SU-DHL-6 (cell line): ENCODE data around the gene CEACAM21.

ENCODE experiments used
- CTCF ChIP-seq: fragments of 200-600 bp; sonication (generic); IDR thresholded peaks from one replicate; pipeline ENCODE4 v1.5.1; 2017; ENCODE audit warnings: antibody characterized with exemption, mild to moderate bottlenecking, low read length, moderate library complexity; ENCODE audit not compliant: insufficient read depth, poor library complexity, severe bottlenecking
- EZH2phosphoT487 ChIP-seq: fragments of 200-600 bp; sonication (generic), shearing (Covaris generic); conservative IDR thresholded peaks from 2 replicates; pipeline ENCODE4 v1.6.1; 2018; ENCODE audit warnings: mild to moderate bottlenecking, antibody characterized with exemption, low read length, moderate library complexity, mixed read lengths

GRCh38 chr19:41552558-41552957, 23.4 kb upstream of the CEACAM21 start:
- TF ChIP-seq CTCF (no peak), EZH2phosphoT487 (no peak)
